Measurements from ENCODE around the gene KLHL18. TPM values are rescaled to one million over a fixed set of nuclear protein-coding genes. Genes with fewer than 3 reads are reported as not detected.
"Not testable (repeated sequence)": the region's sequence is repeated elsewhere in the genome, so short reads cannot be mapped to it uniquely, and the experiment has no call there.

Gene KLHL18
- polyA plus RNA-seq, 4 donors, result 12.7 to 16.5 (median 14.8) TPM

- not testable (repeated sequence) for DNase-seq (ENCODE audit: low read depth in 4 of 4, low spot score in 2 of 4)
These were observed 26.5 kb downstream of the KLHL18 start for GRCh38 chr3:47309231-47309630.

GRCh38 chr3:47310391-47310790 is 27.6 kb downstream of the KLHL18 start:
- DNase-seq (ENCODE audit: low read depth in 4 of 4, low spot score in 2 of 4), result no peak

- DNase-seq (ENCODE audit: low read depth in 4 of 4, low spot score in 2 of 4), result no peak
These were observed 30.8 kb downstream of the KLHL18 start for GRCh38 chr3:47313341-47314055.

- no peak for DNase-seq (ENCODE audit: low read depth in 4 of 4, low spot score in 2 of 4)
These were observed 31.5 kb downstream of the KLHL18 start for GRCh38 chr3:47314056-47314764.

GRCh38 chr3:47315069-47315647 is 32.4 kb downstream of the KLHL18 start:
- DNase-seq (ENCODE audit: low read depth in 4 of 4, low spot score in 2 of 4), result no peak

- not testable (repeated sequence) for DNase-seq (ENCODE audit: low read depth in 4 of 4, low spot score in 2 of 4)
These were observed 33.4 kb downstream of the KLHL18 start for GRCh38 chr3:47316151-47316550.

GRCh38 chr3:47318916-47319315 is 36.2 kb downstream of the KLHL18 start:
- DNase-seq (ENCODE audit: low read depth in 4 of 4, low spot score in 2 of 4), result no peak

- no peak for DNase-seq (ENCODE audit: low read depth in 4 of 4, low spot score in 2 of 4)
These were observed 37.2 kb downstream of the KLHL18 start for GRCh38 chr3:47319956-47320355.

- no peak for DNase-seq (ENCODE audit: low read depth in 4 of 4, low spot score in 2 of 4)
These were observed 40.9 kb downstream of the KLHL18 start for GRCh38 chr3:47323431-47324277.

- DNase-seq (ENCODE audit: low read depth in 4 of 4, low spot score in 2 of 4), result peak; percentile 25 to 75 (median 46)
These were observed 41.6 kb downstream of the KLHL18 start for GRCh38 chr3:47324278-47324865.

- DNase-seq (ENCODE audit: low read depth in 4 of 4, low spot score in 2 of 4), result no peak
These were observed 51.2 kb downstream of the KLHL18 start for GRCh38 chr3:47333907-47334306.

GRCh38 chr3:47337656-47338055 is 54.9 kb downstream of the KLHL18 start:
- DNase-seq (ENCODE audit: low read depth in 4 of 4, low spot score in 2 of 4), result no peak

- no peak for DNase-seq (ENCODE audit: low read depth in 4 of 4, low spot score in 2 of 4)
These were observed 57.2 kb downstream of the KLHL18 start for GRCh38 chr3:47339951-47340350.

- no peak for DNase-seq (ENCODE audit: low read depth in 4 of 4, low spot score in 2 of 4)
These were observed 58.1 kb downstream of the KLHL18 start for GRCh38 chr3:47340866-47341265.

GRCh38 chr3:47342151-47342550 is 59.4 kb downstream of the KLHL18 start:
- no peak for DNase-seq (ENCODE audit: low read depth in 4 of 4, low spot score in 2 of 4)

GRCh38 chr3:47342812-47343211 is 60.1 kb downstream of the KLHL18 start:
- no peak for DNase-seq (ENCODE audit: low read depth in 4 of 4, low spot score in 2 of 4)

GRCh38 chr3:47343471-47343971 is 60.8 kb downstream of the KLHL18 start:
- DNase-seq (ENCODE audit: low read depth in 4 of 4, low spot score in 2 of 4), result no peak

- no peak for DNase-seq (ENCODE audit: low read depth in 4 of 4, low spot score in 2 of 4)
These were observed 62.2 kb downstream of the KLHL18 start for GRCh38 chr3:47344971-47345370.

- DNase-seq (ENCODE audit: low read depth in 4 of 4, low spot score in 2 of 4), result no peak
These were observed 64.6 kb downstream of the KLHL18 start for GRCh38 chr3:47347217-47347801.

Measured in left renal cortex interstitium (tissue), 4 donors.